ENCODE results near the gene ZNF467.

The ZNF467 gene

DNA sequence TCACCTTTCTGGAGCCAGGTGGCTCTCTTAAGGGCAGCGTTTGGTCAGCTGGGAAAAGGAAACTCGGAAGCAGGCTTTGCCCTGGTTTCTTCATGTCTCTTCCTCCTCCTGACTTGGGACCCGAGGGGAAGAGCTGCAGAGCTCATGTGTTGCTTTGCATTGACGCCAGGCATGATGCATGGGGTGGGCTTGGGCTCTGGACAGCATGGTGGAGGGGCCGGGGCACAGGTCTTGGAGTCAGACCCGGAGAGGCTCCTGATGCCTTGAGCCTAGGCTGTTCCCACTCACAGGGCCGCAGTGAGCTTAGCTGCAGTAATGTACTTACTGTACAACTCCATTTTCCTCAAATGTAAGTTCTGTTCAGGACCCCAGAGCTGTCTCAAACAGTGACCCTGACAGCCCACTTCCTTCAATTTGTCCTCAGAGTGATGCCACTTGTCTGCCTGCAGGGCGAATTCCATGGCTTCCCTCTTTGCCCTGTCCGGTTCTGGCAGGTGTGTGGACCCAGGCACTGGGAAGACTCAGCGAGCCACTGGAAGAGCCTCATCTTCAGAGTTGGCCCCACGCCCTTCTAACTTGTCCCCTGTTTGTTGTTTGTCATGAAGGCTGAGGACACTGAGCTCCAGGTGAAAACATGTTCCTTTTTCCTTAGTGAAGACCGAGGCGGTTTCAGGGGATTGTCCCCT is 50.2 kb downstream of the ZNF467 start:
- TF ChIP-seq, protein P1, sequence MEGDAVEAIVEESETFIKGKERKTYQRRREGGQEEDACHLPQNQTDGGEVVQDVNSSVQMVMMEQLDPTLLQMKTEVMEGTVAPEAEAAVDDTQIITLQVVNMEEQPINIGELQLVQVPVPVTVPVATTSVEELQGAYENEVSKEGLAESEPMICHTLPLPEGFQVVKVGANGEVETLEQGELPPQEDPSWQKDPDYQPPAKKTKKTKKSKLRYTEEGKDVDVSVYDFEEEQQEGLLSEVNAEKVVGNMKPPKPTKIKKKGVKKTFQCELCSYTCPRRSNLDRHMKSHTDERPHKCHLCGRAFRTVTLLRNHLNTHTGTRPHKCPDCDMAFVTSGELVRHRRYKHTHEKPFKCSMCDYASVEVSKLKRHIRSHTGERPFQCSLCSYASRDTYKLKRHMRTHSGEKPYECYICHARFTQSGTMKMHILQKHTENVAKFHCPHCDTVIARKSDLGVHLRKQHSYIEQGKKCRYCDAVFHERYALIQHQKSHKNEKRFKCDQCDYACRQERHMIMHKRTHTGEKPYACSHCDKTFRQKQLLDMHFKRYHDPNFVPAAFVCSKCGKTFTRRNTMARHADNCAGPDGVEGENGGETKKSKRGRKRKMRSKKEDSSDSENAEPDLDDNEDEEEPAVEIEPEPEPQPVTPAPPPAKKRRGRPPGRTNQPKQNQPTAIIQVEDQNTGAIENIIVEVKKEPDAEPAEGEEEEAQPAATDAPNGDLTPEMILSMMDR (conservative IDR thresholded peaks at IDR 0.05; ENCODE audit: low read length): no peak
- no peak overlapping the region for H3K4me3 ChIP-seq (ENCODE audit: low read length)
- DNase-seq (ENCODE audit: low read depth): no peak

DNA sequence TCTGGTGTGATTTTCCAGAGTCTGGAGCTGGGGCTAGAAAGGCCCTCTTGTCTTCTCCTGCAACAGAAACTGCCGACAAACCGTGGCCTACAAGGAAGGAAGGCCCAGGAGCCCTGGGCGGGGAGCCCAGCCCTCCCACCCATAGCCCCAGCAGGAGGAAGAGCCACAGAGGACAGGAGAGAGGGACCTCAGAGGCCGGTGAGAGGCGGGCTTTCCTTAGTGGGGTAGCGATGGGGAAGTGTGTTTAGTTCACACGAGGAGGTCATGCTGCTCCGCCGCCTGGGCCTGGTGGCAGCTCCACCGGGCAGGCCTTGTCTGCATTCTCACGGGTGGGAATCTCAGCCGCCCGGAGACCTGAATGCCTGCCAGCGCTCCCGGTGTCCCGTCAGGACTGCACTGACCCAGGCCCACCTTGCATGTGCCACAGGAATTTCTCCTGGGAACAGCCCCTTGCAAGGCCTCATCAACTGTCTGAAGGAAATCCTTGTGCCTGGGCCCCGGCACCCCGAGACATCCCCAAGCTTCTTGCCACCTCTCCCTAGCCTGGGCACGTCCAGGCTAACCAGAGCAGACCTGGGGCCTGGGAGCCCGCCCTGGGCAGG is 50.9 kb downstream of the ZNF467 start:
- H3K4me3 ChIP-seq (ENCODE audit: low read length): no peak overlapping the region
- DNase-seq (ENCODE audit: low read depth): no peak
- TF ChIP-seq, protein P1 (conservative IDR thresholded peaks at IDR 0.05; ENCODE audit: low read length): no peak

DNA sequence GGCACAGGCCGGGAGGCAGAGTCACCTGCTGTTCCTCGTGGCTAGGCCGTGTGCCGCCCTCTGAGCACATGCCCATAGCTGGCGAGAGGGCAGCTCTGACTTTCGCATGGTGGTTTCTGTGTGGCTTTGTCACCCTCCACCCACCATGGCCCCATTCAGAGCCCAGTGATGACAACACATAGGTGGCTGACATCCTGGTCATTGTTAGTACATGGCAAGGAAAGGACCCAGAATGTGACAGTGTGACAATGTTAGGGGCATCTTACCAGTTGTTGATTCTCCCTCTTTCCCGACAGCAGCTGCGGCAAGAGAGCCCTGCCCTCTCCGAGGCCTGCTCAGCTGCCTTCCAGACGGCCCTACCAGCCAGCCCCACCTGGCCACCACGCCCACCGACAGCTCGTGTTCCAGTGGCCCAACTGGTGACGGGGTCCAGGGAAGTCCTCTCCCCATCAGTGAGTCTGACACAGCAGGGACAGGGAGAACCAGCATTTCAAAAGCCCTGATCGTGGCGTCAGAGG is 52.2 kb downstream of the ZNF467 start:
- H3K4me3 ChIP-seq (ENCODE audit: low read length): no peak overlapping the region
- no peak for DNase-seq (ENCODE audit: low read depth)
- TF ChIP-seq, protein P1 (conservative IDR thresholded peaks at IDR 0.05; ENCODE audit: low read length): no peak

DNA sequence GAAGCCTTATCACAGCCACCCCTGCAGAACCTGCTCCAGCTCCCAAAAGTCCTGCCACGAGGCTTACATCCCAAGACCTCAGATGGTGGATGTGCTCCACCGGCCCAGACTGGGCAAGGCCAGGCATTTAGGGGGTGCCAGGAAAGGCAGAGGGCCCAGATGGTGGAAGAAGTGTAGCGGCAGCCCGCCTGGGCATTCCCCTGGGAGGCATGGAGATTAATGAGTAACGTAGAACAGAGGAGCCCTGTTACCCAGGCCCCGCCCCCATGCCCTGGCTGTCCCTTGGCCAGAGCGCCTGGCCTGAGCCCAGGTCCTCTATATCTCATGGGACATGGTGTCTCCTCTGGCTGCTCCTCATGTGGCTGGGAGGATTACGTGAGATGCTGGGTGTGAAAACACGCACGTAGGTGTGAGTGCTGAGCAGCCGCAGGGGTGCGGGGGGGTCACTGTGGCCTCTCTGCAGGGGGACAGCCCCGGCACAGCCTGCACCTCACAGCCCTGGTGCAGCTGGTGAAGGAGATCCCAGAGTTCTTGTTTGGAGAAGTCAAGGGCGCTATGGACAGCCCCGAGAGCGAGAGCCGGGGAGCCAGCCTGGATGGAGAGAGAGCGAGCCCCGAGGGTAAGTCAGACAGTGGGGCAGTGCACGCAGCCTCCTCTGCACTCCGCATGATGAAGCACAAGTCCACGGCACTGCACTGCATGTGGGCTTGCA is 52.9 kb downstream of the ZNF467 start:
- TF ChIP-seq, protein P1 (conservative IDR thresholded peaks at IDR 0.05; ENCODE audit: low read length): no peak
- H3K4me3 ChIP-seq (ENCODE audit: low read length): no peak overlapping the region
- DNase-seq (ENCODE audit: low read depth): no peak

DNA sequence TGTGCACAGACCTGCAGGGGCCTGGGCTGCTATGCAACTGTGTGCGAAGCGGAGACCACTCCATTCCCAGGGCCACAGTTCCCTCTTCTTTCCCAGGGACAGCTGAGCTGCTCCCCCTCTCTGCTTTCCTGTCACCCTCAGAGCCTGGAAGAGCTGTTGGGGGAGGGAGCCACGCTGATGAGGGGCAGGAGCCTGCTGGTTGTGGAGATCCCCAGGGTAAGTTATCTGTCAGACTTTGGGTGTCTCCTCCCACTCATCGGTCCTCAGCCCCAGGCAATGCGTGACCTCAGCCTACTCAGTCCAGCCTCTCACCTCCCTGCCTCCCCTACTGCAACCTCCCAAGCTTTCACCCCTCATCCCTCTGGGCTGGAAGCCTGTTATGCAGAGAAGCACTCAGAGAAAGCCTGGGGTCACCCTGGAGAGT is 53.5 kb downstream of the ZNF467 start:
- H3K4me3 ChIP-seq (ENCODE audit: low read length): no peak overlapping the region
- TF ChIP-seq, protein P1 (conservative IDR thresholded peaks at IDR 0.05; ENCODE audit: low read length): no peak
- DNase-seq (ENCODE audit: low read depth): no peak

DNA sequence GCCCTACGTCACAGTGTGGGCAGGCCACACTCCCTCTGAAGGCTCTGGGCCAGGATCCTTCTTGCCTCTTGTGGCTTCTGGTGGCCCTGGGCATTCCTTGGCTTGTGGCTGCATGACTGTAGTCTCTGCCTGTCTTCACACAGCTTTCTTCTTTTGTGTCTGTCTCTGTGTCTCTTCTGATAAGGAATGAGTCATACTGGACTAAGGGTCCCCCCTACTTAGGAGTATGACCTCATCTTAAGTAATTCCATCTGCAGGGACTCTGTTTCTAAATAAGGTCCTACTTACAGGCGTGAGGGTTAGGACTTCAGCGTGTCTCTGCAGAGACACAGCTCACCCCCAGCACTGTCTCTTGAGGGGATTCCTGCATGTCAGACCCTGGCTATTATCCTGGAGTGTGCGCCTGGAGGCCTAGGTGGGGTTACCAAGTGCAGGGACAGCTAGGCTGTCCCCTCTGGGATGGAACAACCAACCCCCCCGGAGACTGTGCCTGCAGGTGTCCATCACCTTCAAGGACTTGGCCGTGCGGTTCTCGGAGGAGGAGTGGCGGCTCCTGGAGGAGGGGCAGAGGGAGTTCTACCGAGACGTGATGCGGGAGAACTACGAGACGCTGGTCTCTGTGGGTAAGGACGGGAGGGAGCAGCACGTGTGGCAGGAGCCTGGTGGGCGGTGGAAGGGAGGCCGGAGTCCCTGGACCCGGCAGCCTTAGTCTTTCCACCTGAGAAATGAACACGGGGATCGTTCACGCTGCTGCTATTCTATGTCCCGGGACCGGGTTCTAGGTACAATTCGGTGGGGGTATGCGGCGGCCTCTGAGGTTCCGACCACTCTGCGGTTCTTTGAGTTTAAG is 54.1 kb downstream of the ZNF467 start:
- DNase-seq (ENCODE audit: low read depth): peak; percentile 45
- TF ChIP-seq, protein P1 (conservative IDR thresholded peaks at IDR 0.05; ENCODE audit: low read length): no peak
- no peak overlapping the region for H3K4me3 ChIP-seq (ENCODE audit: low read length)

Measured in AG10803 (cell line).